K562 (cell line): Measurements from ENCODE around the gene HAUS2. TPM values are rescaled to one million over a fixed set of nuclear protein-coding genes. Genes with fewer than 3 reads are reported as not detected.
A peak's percentile ranks its signal among the peaks of the same experiment; 100 is the strongest.

Experiments used
- CBFA2T3 ChIP-seq: fragments of 450-650 bp; IDR thresholded peaks from 2 replicates; pipeline ENCODE4 v1.6.1; 2017
- FOS ChIP-seq: IDR thresholded peaks from 3 replicates; pipeline ENCODE4 v1.6.1; 2011; ENCODE audit not compliant: insufficient read length; ENCODE audit errors: extremely low read depth
- HMGN3 ChIP-seq: IDR thresholded peaks from 2 replicates; pipeline ENCODE4 v1.6.1; 2011; ENCODE audit warnings: borderline replicate concordance, low read depth, mild to moderate bottlenecking, mixed read lengths, low read length; ENCODE audit not compliant: insufficient read length; ENCODE audit errors: extremely low read depth
- JUND ChIP-seq, 2 experiments: IDR thresholded peaks; 2 replicates in 1 of 2; 3 replicates in 1 of 2; pipeline ENCODE4 v1.6.1; 2011; ENCODE audit warnings: borderline replicate concordance in 2 of 2, low read depth in 2 of 2, low read length in 2 of 2, improper control_type of control experiment in 1 of 2, missing biosample characterization in 1 of 2, missing genetic modification characterization in 1 of 2, missing genetic modification reagents in 1 of 2
- L3MBTL2 ChIP-seq: fragments of 450-650 bp; IDR thresholded peaks from 2 replicates; pipeline ENCODE4 v1.6.1; 2016; ENCODE audit warnings: mild to moderate bottlenecking, moderate library complexity
- MTA1 ChIP-seq: fragments of 450-650 bp; IDR thresholded peaks from 2 replicates; pipeline ENCODE4 v1.6.1; 2017; ENCODE audit warnings: borderline replicate concordance
- MXD1 ChIP-seq: fragments of 250-450 bp; sonication (Bioruptor Pico); IDR thresholded peaks from 2 replicates; pipeline ENCODE4 v1.8.0; 2021; ENCODE audit warnings: borderline replicate concordance, mild to moderate bottlenecking, moderate library complexity; ENCODE audit not compliant: poor library complexity, severe bottlenecking
- NBN ChIP-seq: fragments of 450-650 bp; IDR thresholded peaks from 2 replicates; pipeline ENCODE4 v1.6.1; 2016; ENCODE audit warnings: low read depth, mild to moderate bottlenecking
- NCOA1 ChIP-seq: fragments of 450-650 bp; IDR thresholded peaks from 2 replicates; pipeline ENCODE4 v1.6.1; 2016; ENCODE audit warnings: low read depth
- PTRF ChIP-seq: fragments of 450-650 bp; IDR thresholded peaks from 2 replicates; pipeline ENCODE4 v1.6.1; 2016; ENCODE audit warnings: mild to moderate bottlenecking, missing genetic modification characterization, missing compliant biosample characterization
- RFX7 ChIP-seq: fragments of 250-450 bp; sonication (Bioruptor Pico); IDR thresholded peaks from 2 replicates; pipeline ENCODE4 v1.5.1; 2021; ENCODE audit warnings: mild to moderate bottlenecking
- SIN3B ChIP-seq: fragments of 450-650 bp; IDR thresholded peaks from 2 replicates; pipeline ENCODE4 v1.6.1; 2017; ENCODE audit warnings: low read depth, mild to moderate bottlenecking, moderate library complexity
- SIRT6 ChIP-seq: IDR thresholded peaks from one replicate; pipeline ENCODE4 v1.6.1; 2012; ENCODE audit warnings: low read depth, mild to moderate bottlenecking, control low read depth, inconsistent platforms, low read length, moderate library complexity
- SREBF1 ChIP-seq: fragments of 150-350 bp; IDR thresholded peaks from 2 replicates; pipeline ENCODE4 v1.6.1; 2014; ENCODE audit warnings: antibody characterized with exemption, low read depth, low read length, borderline replicate concordance
- TCF3 ChIP-seq: sonication (generic); formaldehyde crosslinking; IDR thresholded peaks from 2 replicates; pipeline ENCODE4 v1.4.0; 2020; ENCODE audit warnings: mild to moderate bottlenecking, missing genetic modification reagents
- TCFL5 ChIP-seq: fragments of 250-450 bp; sonication (Bioruptor Pico); conservative IDR thresholded peaks from 2 replicates; pipeline ENCODE4 v1.6.1; 2021; ENCODE audit warnings: mild to moderate bottlenecking, moderate library complexity, matching md5 sums
- TEAD1 ChIP-seq, 2 experiments: fragments of 450-650 bp in 1 of 2; sonication (generic) in 1 of 2; formaldehyde crosslinking; IDR thresholded peaks; 2 replicates each; pipeline versions ENCODE4 v1.4.0 to v1.8.0; 2020 to 2022; ENCODE audit warnings: mild to moderate bottlenecking in 2 of 2, missing genetic modification reagents in 1 of 2
- ZEB2 ChIP-seq: fragments of 450-650 bp; IDR thresholded peaks from 2 replicates; pipeline ENCODE4 v1.6.1; 2016
- ZFP36 ChIP-seq: fragments of 150-350 bp; IDR thresholded peaks from 2 replicates; pipeline ENCODE4 v1.6.1; 2018; ENCODE audit warnings: low read length, low read depth; ENCODE audit not compliant: partially characterized antibody
- ZNF124 ChIP-seq: sonication (generic); formaldehyde crosslinking; IDR thresholded peaks from 2 replicates; pipeline ENCODE4 v1.8.1; 2022; ENCODE audit warnings: missing genetic modification reagents
- ZNF395 ChIP-seq: fragments of 200-800 bp; sonication (Bioruptor generic); IDR thresholded peaks from 2 replicates; pipeline ENCODE4 v1.6.1; 2017; ENCODE audit warnings: missing genetic modification characterization, missing compliant biosample characterization
- ZNF76 ChIP-seq: fragments of 250-450 bp; sonication (Bioruptor Pico); IDR thresholded peaks from 2 replicates; pipeline ENCODE4 v1.4.0; 2020; ENCODE audit warnings: mild to moderate bottlenecking, moderate library complexity, borderline replicate concordance
- ZNF830 ChIP-seq: fragments of 250-450 bp; sonication (Bioruptor Pico); IDR thresholded peaks from 2 replicates; pipeline ENCODE4 v1.5.0; 2021; ENCODE audit warnings: mild to moderate bottlenecking
- polyA plus RNA-seq, 8 experiments: library from polyadenylated mRNA; depleted of rRNA in 4 of 8; stranded (reverse) in 5 of 8; unstranded in 3 of 8; fragments of >200 nt; fragmentation: Nextera tagmentation in 2 of 8; fragmentation: Illumina TruSeq in 1 of 8; extraction: Ambion mirVana in 2 of 8; extraction: Trizol in 1 of 8; gene quantifications; 2 replicates each; pipeline versions ENCODE4 v1.2.1 to v1.2.3, GENCODE V29; 2011 to 2014; ENCODE audit warnings: inconsistent platforms in 1 of 8, missing spikeins in 1 of 8
- total RNA-seq, 7 experiments: library from RNA; depleted of rRNA in 6 of 7; stranded (reverse); fragments of >200 nt in 6 of 7; fragmentation: Illumina TruSeq in 2 of 7; extraction: Trizol in 2 of 7; gene quantifications; 2 replicates each; pipeline versions ENCODE4 v1.2.1 to v1.2.3, GENCODE V29; 2011 to 2021; ENCODE audit warnings: low replicate concordance in 1 of 7
- TF ChIP-seq, protein P1 (sequence below), 2 experiments: fragments of 450-650 bp in 1 of 2; IDR thresholded peaks; 2 replicates each; pipeline ENCODE4 v1.6.1; 2011 to 2017; ENCODE audit warnings: low read depth in 2 of 2, antibody characterized with exemption in 1 of 2, borderline replicate concordance in 1 of 2, low read length in 1 of 2, mild to moderate bottlenecking in 1 of 2, mixed read lengths in 1 of 2; ENCODE audit not compliant: control insufficient read depth in 1 of 2

Gene HAUS2
- total and polyA plus RNA-seq, 9 of the 15 experiments (the other 6 are each of a cell fraction or from before 2014, with no cell fraction given), result 30.6 to 64.9 (median 54.1) TPM

GRCh38 chr15:42584031-42584765 is 35.6 kb downstream of the HAUS2 start (continued):
- no peak for TF ChIP-seq ZNF395
- TF ChIP-seq ZFP36, result no peak
- TF ChIP-seq SREBF1, result no peak
- peak; percentile 76; the same call in 1 of the 2 replicates for TF ChIP-seq MTA1
- TF ChIP-seq, protein P1, sequence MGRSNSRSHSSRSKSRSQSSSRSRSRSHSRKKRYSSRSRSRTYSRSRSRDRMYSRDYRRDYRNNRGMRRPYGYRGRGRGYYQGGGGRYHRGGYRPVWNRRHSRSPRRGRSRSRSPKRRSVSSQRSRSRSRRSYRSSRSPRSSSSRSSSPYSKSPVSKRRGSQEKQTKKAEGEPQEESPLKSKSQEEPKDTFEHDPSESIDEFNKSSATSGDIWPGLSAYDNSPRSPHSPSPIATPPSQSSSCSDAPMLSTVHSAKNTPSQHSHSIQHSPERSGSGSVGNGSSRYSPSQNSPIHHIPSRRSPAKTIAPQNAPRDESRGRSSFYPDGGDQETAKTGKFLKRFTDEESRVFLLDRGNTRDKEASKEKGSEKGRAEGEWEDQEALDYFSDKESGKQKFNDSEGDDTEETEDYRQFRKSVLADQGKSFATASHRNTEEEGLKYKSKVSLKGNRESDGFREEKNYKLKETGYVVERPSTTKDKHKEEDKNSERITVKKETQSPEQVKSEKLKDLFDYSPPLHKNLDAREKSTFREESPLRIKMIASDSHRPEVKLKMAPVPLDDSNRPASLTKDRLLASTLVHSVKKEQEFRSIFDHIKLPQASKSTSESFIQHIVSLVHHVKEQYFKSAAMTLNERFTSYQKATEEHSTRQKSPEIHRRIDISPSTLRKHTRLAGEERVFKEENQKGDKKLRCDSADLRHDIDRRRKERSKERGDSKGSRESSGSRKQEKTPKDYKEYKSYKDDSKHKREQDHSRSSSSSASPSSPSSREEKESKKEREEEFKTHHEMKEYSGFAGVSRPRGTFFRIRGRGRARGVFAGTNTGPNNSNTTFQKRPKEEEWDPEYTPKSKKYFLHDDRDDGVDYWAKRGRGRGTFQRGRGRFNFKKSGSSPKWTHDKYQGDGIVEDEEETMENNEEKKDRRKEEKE (IDR thresholded peaks at IDR 0.05; ENCODE audit: borderline replicate concordance in 1 of 2, control insufficient read depth in 1 of 2, low read depth in 2 of 2, low read length in 1 of 2), result no peak
- TF ChIP-seq TCFL5 (CRISPR knock-in tag), result no peak
- TF ChIP-seq L3MBTL2, result no peak
- no peak for TF ChIP-seq SIN3B
- peak; percentile 74; the same call in 1 of the 2 replicates for TF ChIP-seq NBN
- peak; percentile 83; the same call in 1 of the 2 replicates for TF ChIP-seq NCOA1
- TF ChIP-seq FOS, result no peak
- TF ChIP-seq SIRT6, result no peak
- TF ChIP-seq HMGN3, result peak; percentile 29
- TF ChIP-seq ZNF830, result no peak
- TF ChIP-seq PTRF (tag), result no peak
- TF ChIP-seq CBFA2T3, result peak; percentile 96
- TF ChIP-seq MXD1 (CRISPR knock-in tag), result no peak
- peak; percentile 93 for TF ChIP-seq TCF3 (CRISPR knock-in tag)
- TF ChIP-seq JUND (IDR thresholded peaks at IDR 0.05; ENCODE audit: borderline replicate concordance, low read depth, low read length), result peak; percentile 47; the same call in 1 of the 2 replicates
- peak; percentile 67; the same call in 1 of the 3 replicates for TF ChIP-seq JUND (tag; IDR thresholded peaks at IDR 0.05; ENCODE audit: borderline replicate concordance, low read depth, low read length)
- no peak for TF ChIP-seq ZNF76 (CRISPR knock-in tag)
- no peak for TF ChIP-seq ZNF124 (CRISPR knock-in tag)
- TF ChIP-seq TEAD1 (CRISPR knock-in tag; IDR thresholded peaks at IDR 0.05), result no peak
- no peak for TF ChIP-seq RFX7 (CRISPR knock-in tag)
- peak; percentile 95 for TF ChIP-seq ZEB2
